Activated B cell treated with CpG ODN at 0.5 μM for 24 hours (primary cell): ENCODE data around the gene OAT. TPM values are rescaled to one million over a fixed set of nuclear protein-coding genes. Genes with fewer than 3 reads are reported as not detected.

ENCODE experiments used
- ATAC-seq: fragments of 200-7000 bp; cut with Tn5 transposase; one replicate; pipeline ENCODE4 v1.10.0; 2021; ENCODE audit warnings: low read depth, mild to moderate bottlenecking, moderate library complexity
- CTCF ChIA-PET: fragments of 350-600 bp; sonication (Branson Sonifier 250); formaldehyde crosslinking; loops from one replicate; lab custom pipeline; 2021; ENCODE audit warnings: antibody characterized with exemption; lab: Charles Lee
- POLR2A ChIA-PET: fragments of 350-600 bp; sonication (Branson Sonifier 250); formaldehyde crosslinking; loops from one replicate; lab custom pipeline; 2021; ENCODE audit warnings: antibody characterized with exemption; lab: Charles Lee
- DNase-seq: peaks from one replicate; pipeline ENCODE4 v3.0.0; 2022
- H3K27ac Mint-ChIP-seq: one replicate; pipeline ENCODE4 v1.8.0; 2020; ENCODE audit warnings: mixed read lengths
- H3K27me3 Mint-ChIP-seq: one replicate; pipeline ENCODE4 v1.8.0; 2021; ENCODE audit warnings: mixed read lengths
- H3K36me3 Mint-ChIP-seq: one replicate; pipeline ENCODE4 v1.8.0; 2021; ENCODE audit warnings: low read depth, mixed read lengths
- H3K4me1 Mint-ChIP-seq: one replicate; pipeline ENCODE4 v1.8.0; 2021; ENCODE audit warnings: mixed read lengths
- H3K4me3 Mint-ChIP-seq: one replicate; pipeline ENCODE4 v1.8.0; 2020; ENCODE audit warnings: mild to moderate bottlenecking, mixed read lengths
- H3K9me3 Mint-ChIP-seq: one replicate; pipeline ENCODE4 v1.8.0; 2020; ENCODE audit warnings: mixed read lengths
- CTCF ChIP-seq: fragments of 200-600 bp; IDR thresholded peaks from one replicate; pipeline ENCODE4 v1.8.0; 2022; ENCODE audit warnings: antibody characterized with exemption, mild to moderate bottlenecking
- intact Hi-C: fragments of 100-400 bp; cut with micrococcal nuclease; formaldehyde crosslinking; loops from one replicate; pipeline ENCODE4 v1.15.1; 2024
- total RNA-seq: library from RNA; stranded (reverse); gene quantifications from 2 replicates; pipeline ENCODE4 v1.2.3, GENCODE V29; 2022

OAT gene
- total RNA-seq, 1 donor from 2014 or later, result 20.1 TPM

- ATAC-seq, result no peak
- DNase-seq, result no peak
- Mint-ChIP-seq H3K9me3 (peaks cover 6% of the 10 kb centered on the region), H3K36me3 (peaks cover 2% of the 10 kb centered on the region), H3K4me3 (no peak overlapping the region), H3K27ac (no peak overlapping the region), H3K27me3 (peaks cover 7% of the 10 kb centered on the region), H3K4me1 (peaks cover 9% of the 10 kb centered on the region)
- no peak for TF ChIP-seq CTCF
- intact Hi-C loops, result no loop called here
- ChIA-PET CTCF (no interaction called here), POLR2A (no interaction called here)
These were observed 61.2 kb downstream of the OAT start for GRCh38 chr10:124357561-124357885.

GRCh38 chr10:124356701-124357560, 61.8 kb downstream of the OAT start:
- DNase-seq (no peak), ATAC-seq (no peak)
- Mint-ChIP-seq H3K27ac (no peak overlapping the region), H3K4me1 (peaks cover 9% of the 10 kb centered on the region), H3K9me3 (peaks cover 6% of the 10 kb centered on the region), H3K36me3 (peaks cover 2% of the 10 kb centered on the region), H3K4me3 (no peak overlapping the region), H3K27me3 (peaks cover 7% of the 10 kb centered on the region)
- no peak for TF ChIP-seq CTCF
- POLR2A ChIA-PET, result no interaction called here
- CTCF ChIA-PET, result no interaction called here
- intact Hi-C loops, result no loop called here

- peak overlapping the region; percentile 88 for H3K4me3 Mint-ChIP-seq
- peaks cover 2% of the 10 kb centered on the region for H3K36me3 Mint-ChIP-seq
- H3K4me1 Mint-ChIP-seq, result peaks cover 9% of the 10 kb centered on the region
- peak overlapping the region; percentile 47 for H3K27ac Mint-ChIP-seq
- peaks cover 6% of the 10 kb centered on the region for H3K9me3 Mint-ChIP-seq
- DNase-seq (no peak), ATAC-seq (peak; percentile 93)
- TF ChIP-seq CTCF, result no peak
- intact Hi-C loops, result no loop called here
- ChIA-PET POLR2A (interaction anchor here (1.2 kb wide), 1 partner anchor 123 kb away, joined by 3 read pairs; no protein-coding TSS in a partner anchor), CTCF (interaction anchor here (1.0 to 2.1 kb wide), 2 partner anchors 34 to 360 kb away, joined by 4 to 6 read pairs; no protein-coding TSS in a partner anchor)
- peaks cover 7% of the 10 kb centered on the region for H3K27me3 Mint-ChIP-seq
These were observed 64.0 kb downstream of the OAT start for GRCh38 chr10:124354411-124355382.

- CTCF ChIA-PET, result interaction anchor here (1.0 to 2.1 kb wide), 2 partner anchors 35 to 359 kb away, joined by 4 to 6 read pairs; no protein-coding TSS in a partner anchor
- H3K27ac Mint-ChIP-seq, result no peak overlapping the region
- no peak for DNase-seq
These were observed 64.8 kb downstream of the OAT start for GRCh38 chr10:124353896-124354295.

More at GRCh38 chr10:124353896-124354295, 64.8 kb downstream of the OAT start:
- Mint-ChIP-seq H3K36me3 (peaks cover 2% of the 10 kb centered on the region), H3K9me3 (peaks cover 3% of the 10 kb centered on the region), H3K4me1 (peaks cover 9% of the 10 kb centered on the region), H3K4me3 (no peak overlapping the region), H3K27me3 (peaks cover 7% of the 10 kb centered on the region)
- no peak for ATAC-seq
- intact Hi-C loops, result no loop called here
- POLR2A ChIA-PET, result interaction anchor here (1.2 kb wide), 1 partner anchor 123 kb away, joined by 3 read pairs; no protein-coding TSS in a partner anchor
- no peak for TF ChIP-seq CTCF
